ENCODE results near the gene ABCF1.
"Not testable (repeated sequence)": the region's sequence is repeated elsewhere in the genome, so short reads cannot be mapped to it uniquely, and the experiment has no call there.

Gene ABCF1

GRCh38 chr6:30592287-30592686 lies 21.0 kb downstream of the ABCF1 start:
- TF ChIP-seq, protein P1, sequence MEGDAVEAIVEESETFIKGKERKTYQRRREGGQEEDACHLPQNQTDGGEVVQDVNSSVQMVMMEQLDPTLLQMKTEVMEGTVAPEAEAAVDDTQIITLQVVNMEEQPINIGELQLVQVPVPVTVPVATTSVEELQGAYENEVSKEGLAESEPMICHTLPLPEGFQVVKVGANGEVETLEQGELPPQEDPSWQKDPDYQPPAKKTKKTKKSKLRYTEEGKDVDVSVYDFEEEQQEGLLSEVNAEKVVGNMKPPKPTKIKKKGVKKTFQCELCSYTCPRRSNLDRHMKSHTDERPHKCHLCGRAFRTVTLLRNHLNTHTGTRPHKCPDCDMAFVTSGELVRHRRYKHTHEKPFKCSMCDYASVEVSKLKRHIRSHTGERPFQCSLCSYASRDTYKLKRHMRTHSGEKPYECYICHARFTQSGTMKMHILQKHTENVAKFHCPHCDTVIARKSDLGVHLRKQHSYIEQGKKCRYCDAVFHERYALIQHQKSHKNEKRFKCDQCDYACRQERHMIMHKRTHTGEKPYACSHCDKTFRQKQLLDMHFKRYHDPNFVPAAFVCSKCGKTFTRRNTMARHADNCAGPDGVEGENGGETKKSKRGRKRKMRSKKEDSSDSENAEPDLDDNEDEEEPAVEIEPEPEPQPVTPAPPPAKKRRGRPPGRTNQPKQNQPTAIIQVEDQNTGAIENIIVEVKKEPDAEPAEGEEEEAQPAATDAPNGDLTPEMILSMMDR (IDR thresholded peaks at IDR 0.05; ENCODE audit: borderline replicate concordance, insufficient read depth, low read depth, low read length): no peak
- H3K4me3 ChIP-seq (ENCODE audit: low read depth, low read length): no peak overlapping the region

DNA sequence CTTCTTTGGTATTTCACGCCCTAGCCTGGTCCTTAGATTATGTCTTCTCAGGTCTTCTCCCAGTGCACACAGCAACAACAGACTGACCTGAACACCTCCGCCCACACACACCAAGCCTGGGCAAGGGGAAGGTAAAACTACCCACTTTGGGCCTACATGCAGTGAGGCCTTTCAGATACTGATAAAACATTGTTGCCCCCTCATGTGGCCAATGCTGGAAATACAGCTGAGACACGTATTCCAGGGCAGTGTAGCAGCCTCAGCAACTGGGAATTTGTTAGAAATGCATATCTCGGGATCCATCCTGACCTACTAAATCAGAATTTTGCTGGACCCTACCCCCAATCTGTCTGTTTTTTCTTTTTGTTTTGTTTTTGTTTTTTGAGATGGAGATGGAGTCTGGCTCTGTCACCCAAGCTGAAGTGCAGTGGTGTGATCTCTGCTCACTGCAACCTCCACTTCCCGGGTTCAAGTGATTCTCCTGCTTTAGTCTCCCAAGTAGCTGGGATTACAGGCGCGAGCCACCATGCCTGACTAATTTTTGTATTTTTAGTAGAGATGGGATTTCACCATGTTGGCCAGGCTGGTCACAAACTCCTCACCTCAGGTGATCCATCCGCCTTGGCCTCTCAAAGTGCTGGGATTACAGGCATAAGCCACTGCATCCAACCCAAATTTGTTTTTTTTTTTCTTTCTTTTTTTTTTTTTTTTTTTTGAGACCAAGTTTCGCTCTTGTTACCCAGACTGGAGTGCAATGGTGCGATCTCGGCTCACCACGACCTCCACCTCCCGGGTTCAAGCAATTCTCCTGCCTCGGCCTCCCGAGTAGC lies 26.3 kb downstream of the ABCF1 start:
- TF ChIP-seq, protein P1 (IDR thresholded peaks at IDR 0.05; ENCODE audit: borderline replicate concordance, insufficient read depth, low read depth, low read length): peak; percentile 71
- not testable (repeated sequence) for H3K4me3 ChIP-seq (ENCODE audit: low read depth, low read length)

DNA sequence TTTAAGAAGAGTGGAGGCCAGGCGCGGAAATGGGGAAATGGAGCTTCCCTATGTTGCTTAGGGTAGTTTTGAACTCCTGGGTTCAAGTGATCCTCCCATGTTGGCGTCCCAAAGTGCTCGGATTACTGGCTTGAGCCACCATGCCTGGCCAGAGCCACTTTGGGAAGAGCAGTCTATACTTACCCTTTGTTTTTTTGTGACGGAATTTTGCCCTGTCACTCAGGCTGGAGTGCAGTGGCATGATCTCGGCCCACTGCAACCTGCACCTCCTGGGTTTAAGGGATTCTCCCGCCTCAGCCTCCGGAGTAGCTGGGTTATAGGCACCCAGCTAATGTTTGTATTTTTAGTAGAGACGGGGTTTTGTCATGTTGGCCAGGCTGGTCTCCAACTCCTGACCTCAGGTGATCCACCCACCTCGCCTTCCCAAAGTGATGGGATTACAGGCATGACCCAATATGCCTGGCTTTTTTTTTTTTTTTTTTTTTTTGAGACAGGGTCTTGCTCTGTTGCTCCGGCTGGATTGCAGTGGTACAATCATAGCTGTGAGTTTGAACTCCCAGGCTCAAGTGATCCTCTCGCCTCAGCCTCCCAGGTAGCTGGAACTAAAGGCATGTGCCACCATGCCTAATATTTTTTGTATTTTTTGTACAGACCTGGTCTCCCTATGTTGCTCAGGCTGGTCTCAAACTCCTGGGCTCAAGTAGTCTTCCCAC lies 27.8 kb downstream of the ABCF1 start:
- TF ChIP-seq, protein P1 (IDR thresholded peaks at IDR 0.05; ENCODE audit: borderline replicate concordance, insufficient read depth, low read depth, low read length): no peak
- H3K4me3 ChIP-seq (ENCODE audit: low read depth, low read length): no peak overlapping the region

- TF ChIP-seq, protein P1 (IDR thresholded peaks at IDR 0.05; ENCODE audit: borderline replicate concordance, insufficient read depth, low read depth, low read length): no peak
- H3K4me3 ChIP-seq (ENCODE audit: low read depth, low read length): no peak overlapping the region
These were observed 28.5 kb downstream of the ABCF1 start for GRCh38 chr6:30599625-30600324.

DNA sequence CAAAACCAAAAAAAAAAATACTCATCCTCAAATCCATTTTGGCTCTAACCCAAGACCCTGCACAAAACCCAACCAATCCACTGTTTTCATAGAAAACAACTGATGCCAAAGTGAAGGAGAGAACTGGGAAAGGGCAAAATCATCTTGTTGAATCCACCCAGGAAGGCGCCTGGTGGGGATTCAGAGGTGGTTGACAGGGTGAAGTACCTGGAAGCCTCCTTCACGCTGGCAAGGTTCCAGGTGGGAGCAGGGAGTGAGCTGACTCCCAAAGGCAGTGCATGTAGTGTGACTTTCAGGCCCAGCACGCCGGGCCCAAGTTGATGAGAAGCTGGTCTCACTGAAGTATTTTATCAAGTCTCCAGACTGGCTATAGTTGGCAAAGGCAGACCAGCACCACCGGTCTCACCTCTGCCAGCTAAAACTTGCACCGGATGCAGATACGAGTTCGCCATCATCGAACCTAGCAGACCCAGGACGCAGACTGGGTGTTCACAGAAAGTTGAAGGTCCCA lies 29.3 kb downstream of the ABCF1 start:
- TF ChIP-seq, protein P1 (IDR thresholded peaks at IDR 0.05; ENCODE audit: borderline replicate concordance, insufficient read depth, low read depth, low read length): no peak
- no peak overlapping the region for H3K4me3 ChIP-seq (ENCODE audit: low read depth, low read length)

DNA sequence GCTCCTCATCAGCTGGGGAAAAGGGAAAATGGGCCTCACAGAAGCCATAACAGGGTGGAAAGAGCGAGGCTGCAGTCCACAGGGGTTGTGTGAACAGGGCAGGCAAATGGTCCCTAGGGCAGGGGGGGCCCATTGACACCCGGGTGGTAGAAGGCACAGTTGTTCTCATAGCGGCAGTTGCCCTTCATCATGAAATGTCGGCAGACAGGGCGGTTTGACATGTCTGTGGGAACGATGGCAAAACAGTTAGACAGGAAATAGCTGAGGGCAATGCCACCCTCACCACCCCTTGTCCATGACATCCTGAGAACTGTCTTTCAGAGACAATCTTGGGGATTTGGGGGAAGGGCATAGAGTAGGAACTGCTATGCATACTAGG lies 30.2 kb downstream of the ABCF1 start:
- TF ChIP-seq, protein P1 (IDR thresholded peaks at IDR 0.05; ENCODE audit: borderline replicate concordance, insufficient read depth, low read depth, low read length): no peak

More for the DNA sequence above, 30.2 kb downstream of the ABCF1 start:
- no peak overlapping the region for H3K4me3 ChIP-seq (ENCODE audit: low read depth, low read length)
